Heart right ventricle (tissue), 16 donors: ENCODE data around the gene ADAMTS1. TPM values are rescaled to one million over a fixed set of nuclear protein-coding genes. Genes with fewer than 3 reads are reported as not detected.

Source experiments
- ATAC-seq, 8 donors: fragments of 200-7000 bp; cut with Tn5 transposase; one replicate each; pipeline ENCODE4 v1.9.1; 2020; ENCODE audit warnings: mild to moderate bottlenecking in 8 of 8, moderate library complexity in 8 of 8, moderate number of reproducible peaks in 1 of 8
- DNase-seq, 2 donors: peaks; one replicate each; pipeline ENCODE4 v3.0.0-alpha.2; 2020
- H3K27ac ChIP-seq, 10 donors: fragments of 200-600 bp; sonication (generic) in 2 of 10; one replicate each; pipeline versions ENCODE4 v1.5.0 to v1.8.0; 2020 to 2022; ENCODE audit warnings: mild to moderate bottlenecking in 3 of 10
- H3K27me3 ChIP-seq, 7 donors: fragments of 200-600 bp; one replicate each; pipeline ENCODE4 v1.8.0; 2021 to 2022; ENCODE audit warnings: mild to moderate bottlenecking in 2 of 7
- H3K36me3 ChIP-seq, 9 donors: fragments of 200-600 bp; sonication (generic) in 1 of 9; one replicate each; pipeline versions ENCODE4 v1.5.0 to v1.8.0; 2020 to 2022; ENCODE audit warnings: mild to moderate bottlenecking in 2 of 9
- H3K4me1 ChIP-seq, 9 donors: fragments of 200-600 bp; sonication (generic) in 1 of 9; one replicate each; pipeline versions ENCODE4 v1.5.0 to v1.8.0; 2020 to 2022; ENCODE audit warnings: mild to moderate bottlenecking in 4 of 9
- H3K4me3 ChIP-seq, 10 donors: fragments of 200-600 bp; sonication (generic) in 2 of 10; one replicate each; pipeline versions ENCODE4 v1.5.0 to v1.8.0; 2020 to 2022; ENCODE audit warnings: mild to moderate bottlenecking in 7 of 10, moderate library complexity in 2 of 10
- H3K9me3 ChIP-seq, 11 donors: fragments of 200-600 bp in 10 of 11; sonication (generic) in 2 of 11; one replicate each; pipeline versions ENCODE4 v1.5.0 to v1.8.0; 2013 to 2022; ENCODE audit warnings: mild to moderate bottlenecking in 2 of 11, control low read depth in 1 of 11, moderate library complexity in 1 of 11
- CTCF ChIP-seq, 9 donors: fragments of 200-600 bp; sonication (generic) in 2 of 9; IDR thresholded peaks; one replicate each; pipeline versions ENCODE4 v1.5.0 to v1.8.0; 2021 to 2022; ENCODE audit warnings: antibody characterized with exemption in 9 of 9, mild to moderate bottlenecking in 5 of 9, moderate library complexity in 1 of 9
- WGBS, 2 donors: extraction: QIAGEN DNeasy Blood & Tissue Kit; methylation state at CpG; one replicate each; pipeline ENCODE4 v1.1.7; 2013; ENCODE audit warnings: inconsistent platforms in 1 of 2; 5-methylcytosine and 5-hydroxymethylcytosine counted together
- intact Hi-C, 10 donors: fragments of 100-400 bp; cut with DNase I; formaldehyde crosslinking; loops; one replicate each; pipeline versions ENCODE4 v1.11.1 to v1.14.2; 2022
- polyA plus RNA-seq, 2 donors: library from polyadenylated mRNA; stranded (reverse); fragments of 200-250 nt; gene quantifications; one replicate each; pipeline ENCODE4 v1.2.3, GENCODE V29; 2013
- total RNA-seq, 10 donors: library from RNA; stranded (reverse); fragmentation: NEBNext Ultra II Directional in 3 of 10; extraction: Animal tissue kit (Norgen Biotek cat#: 25700) in 3 of 10; gene quantifications; one replicate each; pipeline versions ENCODE4 v1.2.1 to v1.2.4, GENCODE V29; 2021 to 2023
- donor health status: Arrhythmogenic right ventricular cardiomyopathy.
- donor health status: ischemic (EF 13 %, LVEDD 7.1; RV severe dilation, severe dysfunction).
- donor health status: healthy with polysubstance abuse.
- donor health status: DM: no; HTN: yes; CAD: no.
- donor health status: DM: no; HTN: no; CAD: no.
- donor health status: ischemic (EF 25% LVEDD 6.9; RV normal size, moderate dysfunction).
- donor health status: ischemic (EF 25% LVEDD 5.7; RV mildly dilated, moderate dysfunction).
- donor health status: healthy.
- donor health status: DM: yes; HTN: yes; CAD: no.
- donor health status: Ischemic cardiomyopathy.
- donor health status: ischemic (EF 35%, LVEDD 5.7; RV mildly dilated, moderate dysfunction).
- donor health status: nonischemic (EF 11% LVEDD 7.7; RV severe dilation, severe dysfunction).
- donor health status: DM: yes; HTN: yes; CAD: no.
- donor health status: PGD.
- donor health status: ischemic (EF 29% LVEDD 5.4; RV normal size, mild dysfunction).
- donor health status: nonischemic (EF 23%, LVEDD 6.1; RV moderate dilation, normal function).

ADAMTS1 gene
- total and polyA plus RNA-seq, 12 donors = 20.4 to 169 (median 74.8) TPM

- no peak overlapping the region for H3K4me3 ChIP-seq
- DNase-seq (no peak), ATAC-seq (no peak)
- intact Hi-C loops = no loop called here
- 0 to 2% methylated on average over 1 of the region's 1 CpG for WGBS, 2 donors
- TF ChIP-seq CTCF (IDR thresholded peaks at IDR 0.05) = no peak
- H3K27ac ChIP-seq = peak overlapping the region in 4 of 10 donors; percentile 2 to 88 (median 88)
- peaks cover 0 to 17% (median 9%) of the 10 kb centered on the region in 9 donors for H3K4me1 ChIP-seq
- H3K9me3 ChIP-seq = no peaks in the 10 kb centered on the region
- no peaks in the 10 kb centered on the region for H3K27me3 ChIP-seq
- H3K36me3 ChIP-seq = no peaks in the 10 kb centered on the region
Measured at GRCh38 chr21:26814386-26814785, 30.8 kb downstream of the ADAMTS1 start.

- 67 to 71% methylated on average over 8 of the region's 8 CpGs for WGBS, 2 donors
- Histone ChIP-seq H3K4me1 (peaks cover 0 to 17% (median 9%) of the 10 kb centered on the region in 9 donors), H3K9me3 (no peaks in the 10 kb centered on the region), H3K4me3 (no peak overlapping the region), H3K36me3 (no peaks in the 10 kb centered on the region), H3K27ac (no peak overlapping the region), H3K27me3 (no peaks in the 10 kb centered on the region)
- no peak for ATAC-seq
- intact Hi-C loops = no loop called here
- TF ChIP-seq CTCF (IDR thresholded peaks at IDR 0.05) = no peak
- DNase-seq = no peak
Measured at GRCh38 chr21:26813426-26813998, 31.7 kb downstream of the ADAMTS1 start.

GRCh38 chr21:26812173-26812572, 33.0 kb downstream of the ADAMTS1 start:
- TF ChIP-seq CTCF (IDR thresholded peaks at IDR 0.05) = no peak
- intact Hi-C loops = no loop called here
- DNase-seq = no peak
- no peak overlapping the region for H3K27ac ChIP-seq
- H3K4me3 ChIP-seq = no peak overlapping the region
- no peaks in the 10 kb centered on the region for H3K9me3 ChIP-seq
- WGBS, 2 donors = 94 to 95% methylated on average over 1 of the region's 1 CpG
- H3K36me3 ChIP-seq = no peaks in the 10 kb centered on the region
- ATAC-seq = no peak
- no peaks in the 10 kb centered on the region for H3K27me3 ChIP-seq
- H3K4me1 ChIP-seq = peaks cover 0 to 17% (median 9%) of the 10 kb centered on the region in 9 donors

- ATAC-seq = no peak
- H3K27me3 ChIP-seq = no peaks in the 10 kb centered on the region
- H3K9me3 ChIP-seq = no peaks in the 10 kb centered on the region
- no peak overlapping the region for H3K4me3 ChIP-seq
- no peaks in the 10 kb centered on the region for H3K36me3 ChIP-seq
- no peak overlapping the region for H3K27ac ChIP-seq
- peaks cover 0 to 17% (median 9%) of the 10 kb centered on the region in 9 donors for H3K4me1 ChIP-seq
- 86 to 88% methylated on average over 2 of the region's 2 CpGs for WGBS, 2 donors
- TF ChIP-seq CTCF (IDR thresholded peaks at IDR 0.05) = no peak
- DNase-seq = no peak
- intact Hi-C loops = no loop called here
Measured at GRCh38 chr21:26811482-26811881, 33.7 kb downstream of the ADAMTS1 start.
